ENCODE data around the gene GLRX3. TPM values are rescaled to one million over a fixed set of nuclear protein-coding genes. Genes with fewer than 3 reads are reported as not detected.

GLRX3 gene
- total RNA-seq = 94.6 and 135 TPM in 2 replicates

DNA sequence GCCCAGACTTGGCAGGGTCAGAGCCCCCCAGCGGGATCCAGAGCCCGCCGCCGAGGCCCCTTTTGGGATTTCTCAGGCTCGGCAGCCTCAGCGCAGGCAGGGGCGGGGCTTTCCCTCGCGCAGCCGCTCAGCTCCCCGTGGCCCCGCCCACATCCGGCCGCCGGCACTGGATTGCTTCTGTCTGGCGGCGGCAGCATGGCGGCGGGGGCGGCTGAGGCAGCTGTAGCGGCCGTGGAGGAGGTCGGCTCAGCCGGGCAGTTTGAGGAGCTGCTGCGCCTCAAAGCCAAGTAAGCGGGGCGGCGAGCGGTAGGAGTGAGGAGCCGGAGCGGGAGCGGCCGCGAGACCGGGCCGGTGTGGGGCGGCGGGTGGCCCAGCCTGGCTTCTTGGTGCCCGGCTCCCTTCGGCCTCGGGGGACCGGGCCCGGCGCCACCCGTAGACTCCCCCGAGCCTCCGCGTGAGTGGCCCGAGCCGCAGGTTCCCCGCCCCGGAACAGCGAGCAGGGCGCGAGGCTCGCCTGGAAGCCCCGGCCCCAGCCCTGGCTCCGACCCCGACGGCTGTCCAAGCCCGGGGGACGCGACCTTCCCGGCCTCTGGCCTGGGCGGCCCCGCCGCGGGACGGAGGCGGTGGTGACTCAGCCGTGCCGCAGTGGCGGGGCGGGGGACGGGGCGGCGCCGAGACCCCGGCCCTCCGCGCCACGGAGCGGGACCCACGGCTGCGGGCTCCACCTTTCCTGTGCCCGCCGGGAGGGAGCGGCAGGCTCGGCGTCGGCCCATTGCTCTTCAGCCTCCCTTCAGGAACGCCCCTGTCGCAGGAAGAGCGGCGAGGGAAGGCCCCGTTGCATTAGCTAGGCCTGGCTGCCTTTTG lies at the start of gene GLRX3:
GLRX3 (plus strand) TSS at position 166 of the 864 bp plus-strand sequence; CDS start at position 196, 30 bp downstream.

DNA sequence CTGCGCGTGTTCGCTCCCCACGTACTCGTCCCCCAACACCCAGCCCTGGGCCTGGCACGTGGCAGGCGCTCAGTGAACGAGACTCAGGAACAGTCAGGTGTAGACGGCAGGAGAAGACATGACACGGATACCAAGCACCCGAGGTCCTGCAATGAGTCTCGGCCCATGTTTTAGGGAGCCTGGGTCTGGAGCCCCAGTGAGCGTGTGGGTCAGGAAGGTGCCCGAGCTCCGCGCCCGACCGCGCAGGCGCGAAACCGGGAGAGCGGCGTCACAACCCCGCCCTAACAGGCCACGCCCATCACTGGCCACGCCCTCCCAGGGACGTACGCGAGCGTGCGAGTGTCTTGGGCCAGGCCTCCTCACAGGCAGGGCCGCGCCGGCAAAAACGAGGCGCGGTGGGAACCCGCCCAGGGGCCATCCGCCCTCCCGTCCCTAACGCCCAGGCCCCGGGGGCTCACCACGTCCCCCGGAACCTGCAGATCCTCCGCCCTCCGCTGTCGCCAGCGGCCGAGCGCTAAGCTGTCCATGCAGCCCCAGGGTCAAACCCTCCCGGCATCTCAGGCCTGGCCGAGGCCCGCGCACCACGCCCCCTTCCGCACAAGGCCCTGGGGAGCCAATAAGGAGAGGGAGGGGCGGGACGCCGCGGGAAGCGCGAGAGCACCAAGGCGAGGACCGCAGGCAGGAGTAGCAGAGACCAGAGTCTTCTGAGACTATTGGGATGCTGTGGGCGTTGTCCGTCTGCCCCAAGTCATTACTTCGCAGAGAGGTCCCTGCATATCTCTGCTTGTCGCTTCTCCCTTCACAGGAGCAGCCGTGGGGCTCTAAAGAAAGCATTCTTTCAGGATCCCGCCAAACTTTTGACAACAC lies 25.7 kb upstream of the GLRX3 start, which contains the start of gene C10orf143:
C10orf143 (minus strand) TSS at position 585 of the 867 bp plus-strand sequence; CDS start at position 527, 58 bp downstream.

Other genes with a start within 250 kb of the GLRX3 start
- 0.12 and 1.3 TPM in 2 replicates for gene EBF3, start 172.1 kb upstream of the GLRX3 start, total RNA-seq
- gene C10orf143, start 25.6 kb upstream of the GLRX3 start, total RNA-seq = 0.44 and 0.75 TPM in 2 replicates

All from uterine smooth muscle cell (primary cell).